DMS114 treated with DMSO at 0.1 percent for 48 hours (cell line): ENCODE data around the gene RBMS3.

ENCODE experiments used
- DNase-seq: peaks from one replicate; lab custom pipeline; 2025; ENCODE audit not compliant: unreplicated experiment; lab: John Stamatoyannopoulos, UW

RBMS3 gene

GRCh38 chr3:29852767-29853166 lies 571.9 kb downstream of the RBMS3 start:
- no peak for DNase-seq

GRCh38 chr3:29853841-29854397 lies 573.0 kb downstream of the RBMS3 start:
- DNase-seq: no peak

- DNase-seq: no peak
Observed at GRCh38 chr3:29854821-29855220, 574.0 kb downstream of the RBMS3 start.

GRCh38 chr3:29859726-29860270 lies 578.9 kb downstream of the RBMS3 start:
- DNase-seq: no peak

GRCh38 chr3:29864809-29865208 lies 583.9 kb downstream of the RBMS3 start:
- DNase-seq: no peak

GRCh38 chr3:29868543-29869101 lies 587.8 kb downstream of the RBMS3 start:
- DNase-seq: no peak

- DNase-seq: no peak
Observed at GRCh38 chr3:29870136-29870535, 589.3 kb downstream of the RBMS3 start.

GRCh38 chr3:29871087-29871486 lies 590.2 kb downstream of the RBMS3 start:
- no peak for DNase-seq

- DNase-seq: no peak
Observed at GRCh38 chr3:29880809-29881208, 599.9 kb downstream of the RBMS3 start.

- DNase-seq: no peak
Observed at GRCh38 chr3:29887451-29887850, 606.6 kb downstream of the RBMS3 start.

GRCh38 chr3:29889215-29889614 lies 608.3 kb downstream of the RBMS3 start:
- no peak for DNase-seq

- DNase-seq: no peak
Observed at GRCh38 chr3:29890801-29891200, 609.9 kb downstream of the RBMS3 start.

GRCh38 chr3:29892976-29893554 lies 612.2 kb downstream of the RBMS3 start:
- DNase-seq: no peak

GRCh38 chr3:29896856-29897255 lies 616.0 kb downstream of the RBMS3 start:
- no peak for DNase-seq

GRCh38 chr3:29898171-29898965 lies 617.5 kb downstream of the RBMS3 start:
- no peak for DNase-seq

- DNase-seq: no peak
Observed at GRCh38 chr3:29899021-29899420, 618.1 kb downstream of the RBMS3 start.

GRCh38 chr3:29901097-29901496 lies 620.2 kb downstream of the RBMS3 start:
- DNase-seq: no peak

GRCh38 chr3:29903600-29903999 lies 622.7 kb downstream of the RBMS3 start:
- DNase-seq: no peak

GRCh38 chr3:29906906-29907305 lies 626.0 kb downstream of the RBMS3 start:
- no peak for DNase-seq

GRCh38 chr3:29912600-29913288 lies 631.9 kb downstream of the RBMS3 start:
- DNase-seq: no peak

GRCh38 chr3:29914861-29915524 lies 634.1 kb downstream of the RBMS3 start:
- DNase-seq: no peak
